ENCODE data around the gene PARVA.

DNA sequence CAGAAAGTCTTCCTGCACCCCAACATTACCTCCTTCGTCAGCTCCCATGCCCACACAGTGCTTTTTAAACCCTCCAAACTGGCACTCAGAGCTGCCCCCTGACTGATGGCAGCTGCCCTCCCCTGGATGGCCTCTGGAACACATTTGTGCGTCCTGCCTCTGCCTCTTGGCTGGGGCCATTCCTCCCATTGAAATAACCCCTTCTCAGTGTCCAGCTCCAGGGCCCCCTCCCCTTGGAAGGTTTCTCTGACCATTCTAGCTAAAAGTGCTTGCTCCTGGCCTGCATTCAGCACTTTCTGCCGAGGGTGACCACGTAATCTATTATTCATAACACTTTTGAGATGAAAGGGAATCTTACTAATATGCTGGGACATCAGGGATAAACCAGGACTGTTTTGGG is 130.0 kb downstream of the PARVA start:
- TF ChIP-seq, protein P1, sequence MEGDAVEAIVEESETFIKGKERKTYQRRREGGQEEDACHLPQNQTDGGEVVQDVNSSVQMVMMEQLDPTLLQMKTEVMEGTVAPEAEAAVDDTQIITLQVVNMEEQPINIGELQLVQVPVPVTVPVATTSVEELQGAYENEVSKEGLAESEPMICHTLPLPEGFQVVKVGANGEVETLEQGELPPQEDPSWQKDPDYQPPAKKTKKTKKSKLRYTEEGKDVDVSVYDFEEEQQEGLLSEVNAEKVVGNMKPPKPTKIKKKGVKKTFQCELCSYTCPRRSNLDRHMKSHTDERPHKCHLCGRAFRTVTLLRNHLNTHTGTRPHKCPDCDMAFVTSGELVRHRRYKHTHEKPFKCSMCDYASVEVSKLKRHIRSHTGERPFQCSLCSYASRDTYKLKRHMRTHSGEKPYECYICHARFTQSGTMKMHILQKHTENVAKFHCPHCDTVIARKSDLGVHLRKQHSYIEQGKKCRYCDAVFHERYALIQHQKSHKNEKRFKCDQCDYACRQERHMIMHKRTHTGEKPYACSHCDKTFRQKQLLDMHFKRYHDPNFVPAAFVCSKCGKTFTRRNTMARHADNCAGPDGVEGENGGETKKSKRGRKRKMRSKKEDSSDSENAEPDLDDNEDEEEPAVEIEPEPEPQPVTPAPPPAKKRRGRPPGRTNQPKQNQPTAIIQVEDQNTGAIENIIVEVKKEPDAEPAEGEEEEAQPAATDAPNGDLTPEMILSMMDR (IDR thresholded peaks at IDR 0.05), result no peak
- TF ChIP-seq POLR2AphosphoS5 (IDR thresholded peaks at IDR 0.05; ENCODE audit: low read depth, low read length), result no peak
- no peak for TF ChIP-seq SIN3A (IDR thresholded peaks at IDR 0.05; ENCODE audit: borderline replicate concordance, insufficient read depth, low read depth, low read length)
- TF ChIP-seq, protein P2, sequence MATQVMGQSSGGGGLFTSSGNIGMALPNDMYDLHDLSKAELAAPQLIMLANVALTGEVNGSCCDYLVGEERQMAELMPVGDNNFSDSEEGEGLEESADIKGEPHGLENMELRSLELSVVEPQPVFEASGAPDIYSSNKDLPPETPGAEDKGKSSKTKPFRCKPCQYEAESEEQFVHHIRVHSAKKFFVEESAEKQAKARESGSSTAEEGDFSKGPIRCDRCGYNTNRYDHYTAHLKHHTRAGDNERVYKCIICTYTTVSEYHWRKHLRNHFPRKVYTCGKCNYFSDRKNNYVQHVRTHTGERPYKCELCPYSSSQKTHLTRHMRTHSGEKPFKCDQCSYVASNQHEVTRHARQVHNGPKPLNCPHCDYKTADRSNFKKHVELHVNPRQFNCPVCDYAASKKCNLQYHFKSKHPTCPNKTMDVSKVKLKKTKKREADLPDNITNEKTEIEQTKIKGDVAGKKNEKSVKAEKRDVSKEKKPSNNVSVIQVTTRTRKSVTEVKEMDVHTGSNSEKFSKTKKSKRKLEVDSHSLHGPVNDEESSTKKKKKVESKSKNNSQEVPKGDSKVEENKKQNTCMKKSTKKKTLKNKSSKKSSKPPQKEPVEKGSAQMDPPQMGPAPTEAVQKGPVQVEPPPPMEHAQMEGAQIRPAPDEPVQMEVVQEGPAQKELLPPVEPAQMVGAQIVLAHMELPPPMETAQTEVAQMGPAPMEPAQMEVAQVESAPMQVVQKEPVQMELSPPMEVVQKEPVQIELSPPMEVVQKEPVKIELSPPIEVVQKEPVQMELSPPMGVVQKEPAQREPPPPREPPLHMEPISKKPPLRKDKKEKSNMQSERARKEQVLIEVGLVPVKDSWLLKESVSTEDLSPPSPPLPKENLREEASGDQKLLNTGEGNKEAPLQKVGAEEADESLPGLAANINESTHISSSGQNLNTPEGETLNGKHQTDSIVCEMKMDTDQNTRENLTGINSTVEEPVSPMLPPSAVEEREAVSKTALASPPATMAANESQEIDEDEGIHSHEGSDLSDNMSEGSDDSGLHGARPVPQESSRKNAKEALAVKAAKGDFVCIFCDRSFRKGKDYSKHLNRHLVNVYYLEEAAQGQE (IDR thresholded peaks at IDR 0.05; ENCODE audit: insufficient read depth in 1 of 2, low read depth in 2 of 2, low read length in 1 of 2), result no peak
- no peak for TF ChIP-seq TCF7L2 (IDR thresholded peaks at IDR 0.05; ENCODE audit: low read depth, low read length)

All from Panc1 (cell line).